Glomerular endothelial cell (primary cell): ENCODE results near the gene PAX8. TPM values are rescaled to one million over a fixed set of nuclear protein-coding genes. Genes with fewer than 3 reads are reported as not detected.

Experiments
- DNase-seq: peaks from one replicate; pipeline ENCODE4 v3.0.0-alpha.2; 2011; ENCODE audit warnings: low read depth, low spot score; ENCODE audit errors: extremely low read depth
- total RNA-seq: library from RNA; depleted of rRNA; stranded (reverse); fragments of >200 nt; gene quantifications from 2 replicates; pipeline ENCODE4 v1.2.3, GENCODE V29; 2015

Gene PAX8
- total RNA-seq, 1 donor from 2014 or later, result 21.9 TPM

- no peak for DNase-seq
These were observed 69.6 kb downstream of the PAX8 start for GRCh38 chr2:113209011-113209645.

GRCh38 chr2:113208396-113208795 is 70.3 kb downstream of the PAX8 start:
- DNase-seq, result no peak

- no peak for DNase-seq
These were observed 71.7 kb downstream of the PAX8 start for GRCh38 chr2:113207021-113207420.

GRCh38 chr2:113206251-113206650 is 72.5 kb downstream of the PAX8 start:
- DNase-seq, result no peak

DNA sequence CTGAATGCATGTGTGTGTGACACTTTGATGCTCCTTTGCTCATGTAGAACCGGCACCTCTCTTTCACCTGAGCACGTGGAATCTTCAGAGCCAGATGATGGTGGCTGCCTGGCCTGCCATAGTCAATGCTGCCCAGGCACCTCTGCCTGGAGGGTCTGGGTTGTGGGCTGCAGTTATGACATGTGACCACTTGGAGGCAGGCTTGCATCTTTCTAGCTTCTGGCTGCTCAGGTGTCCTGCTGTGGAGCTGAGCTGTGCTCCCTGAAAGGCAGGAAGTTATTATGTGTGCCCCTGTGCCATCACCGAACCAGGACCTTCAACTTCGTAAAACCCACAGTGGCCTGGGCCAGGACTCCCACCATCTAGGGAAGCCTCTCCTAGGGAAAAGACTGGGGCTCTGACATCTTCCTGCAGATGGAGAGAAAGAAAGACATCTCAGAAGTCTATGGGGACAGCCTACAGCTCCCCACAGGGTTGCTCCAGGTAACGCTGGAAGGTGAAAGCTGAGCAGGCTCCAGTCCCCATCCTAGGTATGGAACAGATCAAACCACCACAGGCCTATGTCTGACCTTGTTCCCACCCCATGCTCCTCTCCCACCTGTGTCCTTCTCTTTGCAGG is 74.7 kb downstream of the PAX8 start:
- no peak for DNase-seq

DNA sequence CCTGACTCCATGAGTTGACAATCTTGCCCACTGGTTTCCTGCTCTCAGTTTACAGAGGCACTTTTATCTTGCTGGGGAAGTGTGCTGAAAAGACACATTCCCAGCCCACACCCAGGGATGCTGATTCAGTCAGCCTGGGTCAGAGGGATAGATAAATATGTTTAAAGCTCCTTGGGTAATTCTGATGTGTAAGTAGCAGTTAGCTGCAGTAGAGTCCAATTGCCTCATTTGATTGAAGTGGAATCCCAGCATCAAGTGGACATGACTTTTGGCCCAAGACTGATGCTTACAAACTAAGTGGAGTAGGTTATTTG is 75.5 kb downstream of the PAX8 start:
- DNase-seq, result no peak

- DNase-seq, result no peak
These were observed 76.2 kb downstream of the PAX8 start for GRCh38 chr2:113202305-113203216.

GRCh38 chr2:113201496-113202304 is 77.0 kb downstream of the PAX8 start:
- no peak for DNase-seq

DNA sequence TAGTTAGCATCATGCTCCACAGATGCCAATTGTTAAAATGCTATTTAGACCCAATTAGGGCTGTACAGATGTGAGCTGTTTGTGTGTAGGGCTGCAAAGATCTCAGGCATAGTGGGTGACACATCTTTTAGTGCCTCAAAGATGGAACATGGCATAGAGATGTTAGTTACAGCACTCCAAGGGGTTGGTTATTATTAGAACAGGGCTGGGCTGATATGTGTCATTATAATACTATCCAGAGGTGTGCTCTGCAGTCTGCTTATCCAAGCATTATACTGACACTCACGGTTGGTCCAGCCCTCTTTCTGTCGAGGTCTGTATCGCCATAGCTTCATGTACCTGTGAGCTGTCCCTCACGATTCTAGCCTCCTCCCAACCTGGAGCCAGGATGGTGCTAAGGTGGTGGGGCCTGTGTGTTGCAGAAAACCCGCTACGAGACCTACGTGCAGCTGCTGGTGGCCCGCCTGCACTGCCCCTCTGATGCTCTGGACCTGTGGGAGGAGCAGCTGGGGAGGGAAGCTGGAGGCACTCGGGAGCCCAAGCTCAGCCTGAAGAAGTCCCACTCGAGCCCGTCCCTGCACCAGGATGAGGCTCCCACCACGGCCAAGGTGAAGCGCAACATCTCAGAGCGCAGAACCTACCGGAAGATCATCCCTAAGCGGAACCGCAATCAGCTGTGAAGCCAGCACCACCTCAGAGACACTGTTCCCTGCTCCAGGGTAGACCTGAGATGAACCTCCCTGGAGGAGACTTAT is 77.8 kb downstream of the PAX8 start:
- DNase-seq, result no peak

GRCh38 chr2:113200236-113200635 is 78.5 kb downstream of the PAX8 start:
- DNase-seq, result no peak

DNA sequence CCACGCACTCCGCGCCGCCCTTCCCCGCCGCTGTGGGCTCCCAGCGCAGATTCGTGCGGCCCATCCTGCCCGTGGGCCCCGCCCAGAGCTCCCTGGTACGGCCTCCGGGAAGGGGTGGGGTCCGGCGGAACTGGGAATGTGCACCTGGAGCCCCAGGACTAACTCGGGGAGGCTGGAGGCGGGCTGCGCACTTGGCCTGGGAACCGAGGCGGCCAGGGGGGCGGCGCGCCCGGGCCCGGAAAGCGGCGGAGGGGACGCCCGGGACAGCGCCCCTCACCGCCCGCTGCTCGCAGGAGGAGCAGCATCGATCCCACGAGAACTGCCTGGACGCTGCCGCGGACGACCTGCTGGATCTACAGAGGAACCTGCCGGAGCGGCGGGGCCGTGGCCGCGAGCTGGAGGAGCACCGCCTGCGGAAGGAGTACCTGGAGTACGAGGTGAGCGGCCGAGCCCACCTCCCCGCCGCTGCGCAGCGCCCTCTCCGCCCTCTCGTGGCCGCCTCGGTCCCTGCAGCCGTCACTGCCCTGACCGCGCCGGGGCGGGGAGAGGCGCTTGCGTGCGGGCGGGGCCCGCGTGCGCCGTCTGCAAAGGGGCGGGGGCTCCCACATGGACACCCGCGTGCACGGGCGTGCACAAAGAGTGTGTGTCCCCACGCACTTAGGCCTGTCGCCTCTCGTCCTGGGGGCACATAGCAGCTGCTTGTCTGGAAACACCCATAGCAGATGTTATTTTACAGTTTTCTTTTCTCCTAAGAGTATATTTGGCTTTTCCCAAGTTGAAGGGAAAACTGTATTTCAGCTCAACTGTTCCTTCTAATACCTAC is 79.7 kb downstream of the PAX8 start:
- no peak for DNase-seq

DNA sequence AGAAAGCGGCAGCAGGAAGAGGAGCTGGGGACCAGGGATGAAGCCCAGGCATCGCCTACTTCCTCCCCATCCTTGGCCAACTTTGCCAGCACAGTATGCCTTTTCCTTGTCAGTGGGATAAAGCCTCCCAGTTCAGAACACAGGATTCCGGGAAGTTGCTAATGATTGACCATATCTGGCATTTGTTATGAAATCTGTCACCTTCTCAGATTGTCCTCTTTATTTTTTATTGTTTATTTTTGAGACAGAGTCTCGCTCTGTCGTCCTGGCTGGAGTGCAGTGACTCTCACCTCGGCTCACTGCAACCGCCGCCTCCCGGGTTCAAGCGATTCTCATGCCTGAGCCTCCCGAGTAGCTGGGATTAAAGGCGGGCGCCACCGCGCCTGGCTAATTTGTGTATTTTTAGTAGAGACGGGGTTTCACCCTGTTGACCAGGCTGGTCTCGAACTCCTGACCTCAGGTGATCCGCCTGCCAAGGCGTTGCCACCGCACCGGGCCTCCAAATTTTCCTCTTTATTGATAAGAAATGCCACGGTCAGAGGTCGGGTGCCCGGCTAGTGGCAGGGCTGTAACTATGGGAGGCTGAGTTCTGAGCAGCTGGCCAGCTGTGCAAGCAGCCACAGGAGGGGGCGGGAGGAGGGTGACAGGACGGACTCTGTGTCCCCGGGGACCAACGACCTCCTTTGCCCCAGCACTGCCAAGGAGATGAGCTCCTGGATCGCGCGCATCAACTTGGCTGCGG is 80.5 kb downstream of the PAX8 start:
- DNase-seq, result no peak

DNA sequence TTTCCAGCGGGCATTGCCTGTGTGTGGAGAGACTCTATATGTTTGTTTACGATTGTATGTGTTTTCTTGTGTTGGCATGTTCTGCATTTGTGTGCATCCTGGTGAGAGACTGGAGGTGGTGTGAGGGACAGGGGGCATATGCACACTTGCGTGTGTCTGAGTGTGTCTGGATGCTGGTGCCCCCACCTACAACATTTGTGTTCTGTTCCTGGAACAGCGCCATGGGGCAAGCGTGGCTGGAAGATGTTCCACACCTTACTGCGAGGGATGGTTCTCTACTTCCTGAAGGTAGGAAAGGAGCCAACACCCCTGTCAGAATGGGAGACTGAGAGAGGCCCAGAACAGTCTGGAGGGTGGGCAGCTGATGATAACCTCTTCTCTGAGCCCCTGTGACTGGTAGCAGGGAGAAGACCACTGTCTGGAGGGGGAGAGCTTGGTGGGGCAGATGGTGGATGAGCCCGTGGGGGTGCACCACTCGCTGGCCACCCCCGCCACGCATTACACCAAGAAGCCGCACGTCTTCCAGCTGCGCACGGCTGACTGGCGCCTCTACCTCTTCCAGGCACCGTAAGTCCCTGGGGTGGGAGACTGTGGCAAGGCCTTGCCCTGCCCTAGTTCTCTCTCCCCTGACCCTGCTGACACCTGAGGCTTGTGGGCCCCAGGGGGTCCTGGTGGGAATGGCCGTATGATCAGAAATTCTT is 81.2 kb downstream of the PAX8 start:
- no peak for DNase-seq

- DNase-seq, result no peak
These were observed 81.9 kb downstream of the PAX8 start for GRCh38 chr2:113196839-113197238.

DNA sequence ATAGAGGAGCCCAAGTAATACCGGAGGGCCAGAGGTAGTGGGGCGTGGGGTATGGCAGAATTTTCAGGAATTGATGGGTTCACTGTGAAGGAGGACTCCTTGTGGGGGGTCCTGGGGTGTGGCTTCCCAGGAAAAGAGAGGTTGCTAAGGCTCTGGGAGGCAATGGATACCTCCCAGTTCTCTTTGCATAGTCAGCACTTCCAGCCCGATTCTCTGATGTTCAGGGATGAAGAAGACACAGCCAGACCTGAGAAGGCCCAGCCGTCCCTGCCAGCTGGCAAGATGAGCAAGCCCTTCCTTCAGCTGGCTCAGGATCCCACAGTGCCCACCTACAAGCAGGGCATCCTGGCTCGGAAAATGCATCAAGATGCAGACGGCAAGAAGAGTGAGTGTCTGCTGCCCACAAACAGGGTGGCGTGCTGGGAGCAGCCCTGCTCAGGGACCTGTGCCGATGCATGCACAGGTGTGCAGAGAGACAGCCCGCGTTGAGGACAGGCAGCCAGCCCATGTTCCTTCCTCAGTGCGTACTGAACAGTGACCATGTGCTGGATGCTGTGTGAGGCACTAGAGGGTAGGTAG is 82.7 kb downstream of the PAX8 start:
- no peak for DNase-seq

DNA sequence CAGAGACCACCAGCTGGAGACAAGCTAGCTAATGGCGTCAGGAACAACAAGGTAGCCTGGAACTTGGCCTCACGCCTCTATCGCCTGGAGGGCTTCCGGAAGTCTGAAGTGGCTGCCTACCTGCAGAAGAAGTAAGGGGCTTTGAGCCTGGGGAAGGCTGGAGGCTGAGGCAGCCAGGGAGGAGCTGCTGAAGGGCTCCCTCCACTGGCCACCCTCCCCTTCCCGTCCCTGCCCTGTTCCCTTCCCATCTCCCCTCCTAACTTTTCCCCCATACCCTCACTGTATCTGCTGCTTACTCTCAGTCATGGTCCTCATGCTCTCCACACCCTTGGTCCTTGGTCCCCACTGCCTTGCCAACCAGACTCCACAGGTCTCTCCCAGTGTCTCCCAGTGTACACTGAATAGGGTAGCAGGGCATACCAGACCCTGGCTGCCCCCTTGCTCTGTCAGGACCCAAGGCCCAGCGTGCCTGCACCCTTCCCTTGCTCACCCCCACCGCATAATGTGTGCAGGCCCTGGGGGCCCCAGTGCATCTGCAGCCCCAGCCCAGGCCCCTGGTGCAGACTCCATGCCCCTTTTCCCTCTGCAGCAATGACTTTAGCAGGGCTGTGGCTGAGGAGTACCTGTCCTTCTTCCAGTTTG is 86.1 kb downstream of the PAX8 start:
- DNase-seq, result no peak

DNA sequence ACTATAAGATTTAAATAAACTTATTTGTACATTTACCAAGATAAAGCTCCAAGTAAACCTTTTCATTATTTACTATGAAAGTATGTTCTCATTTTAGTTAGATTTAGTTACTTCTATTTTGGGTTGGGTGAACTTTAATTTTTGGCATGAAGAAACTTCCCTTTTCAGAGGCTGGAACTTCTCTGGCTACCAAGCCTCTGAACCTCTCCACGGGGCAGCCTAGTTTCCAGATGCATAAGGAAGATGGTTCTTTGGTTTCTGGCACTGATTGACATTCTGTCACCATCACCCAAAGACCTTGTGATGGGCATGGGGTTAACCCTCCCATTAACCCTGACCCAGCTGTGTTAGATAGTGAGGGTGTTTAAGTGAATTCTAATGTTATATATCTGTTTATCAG is 87.8 kb downstream of the PAX8 start:
- no peak for DNase-seq
